Activated CD8-positive, alpha-beta memory T cell treated with anti-CD3 and anti-CD28 coated beads for 1 hour (primary cell): ENCODE results near the gene CDR2.

Experiments used
- DNase-seq, 2 donors: peaks; one replicate each; pipeline ENCODE4 v3.0.0-alpha.2; 2020; ENCODE audit warnings: low read depth in 1 of 2; ENCODE audit errors: extremely low read depth in 1 of 2

CDR2 gene

GRCh38 chr16:22325598-22326368 is 48.6 kb downstream of the CDR2 start:
- DNase-seq = no peak

GRCh38 chr16:22324787-22325597 is 49.4 kb downstream of the CDR2 start:
- no peak for DNase-seq

GRCh38 chr16:22323959-22324786 is 50.2 kb downstream of the CDR2 start:
- DNase-seq = no peak

GRCh38 chr16:22323173-22323958 is 51.1 kb downstream of the CDR2 start:
- no peak for DNase-seq

GRCh38 chr16:22322741-22323140 is 51.7 kb downstream of the CDR2 start:
- DNase-seq = no peak

- DNase-seq = no peak
Observed at GRCh38 chr16:22322021-22322471, 52.4 kb downstream of the CDR2 start.

- DNase-seq = peak; percentile 31 to 53
Observed at GRCh38 chr16:22321340-22322001, 52.9 kb downstream of the CDR2 start.

GRCh38 chr16:22320572-22321339 is 53.7 kb downstream of the CDR2 start:
- DNase-seq = no peak

GRCh38 chr16:22318690-22319358 is 55.6 kb downstream of the CDR2 start:
- DNase-seq = peak in 1 of 2 donors; percentile 31

GRCh38 chr16:22317625-22318024 is 56.8 kb downstream of the CDR2 start:
- DNase-seq = no peak

- no peak for DNase-seq
Observed at GRCh38 chr16:22317001-22317530, 57.4 kb downstream of the CDR2 start.

- DNase-seq = no peak
Observed at GRCh38 chr16:22316411-22316811, 58.0 kb downstream of the CDR2 start.

- no peak for DNase-seq
Observed at GRCh38 chr16:22315979-22316378, 58.4 kb downstream of the CDR2 start.

- DNase-seq = no peak
Observed at GRCh38 chr16:22314661-22315626, 59.5 kb downstream of the CDR2 start.

GRCh38 chr16:22313876-22314470 is 60.4 kb downstream of the CDR2 start:
- no peak for DNase-seq

- no peak for DNase-seq
Observed at GRCh38 chr16:22312897-22313781, 61.3 kb downstream of the CDR2 start.
